Naive thymus-derived CD8-positive, alpha-beta T cell (primary cell): Measurements from ENCODE around the gene CHTF18. TPM values are rescaled to one million over a fixed set of nuclear protein-coding genes. Genes with fewer than 3 reads are reported as not detected.
A peak's percentile ranks its signal among the peaks of the same experiment; 100 is the strongest.

Experiments used
- ATAC-seq, 2 donors: fragments of 150-1000 bp; cut with Tn5 transposase in 1 of 2; sonication (Bioruptor Pico), chemical (Tn5 transposase) in 1 of 2; 1 replicate in 1 of 2; 2 replicates in 1 of 2; pipeline ENCODE4 v1.10.0; 2021; ENCODE audit warnings: mild to moderate bottlenecking in 2 of 2, moderate library complexity in 2 of 2
- POLR2A ChIA-PET: fragments of 350-600 bp; sonication (Branson Sonifier 250); formaldehyde crosslinking; loops from one replicate; lab custom pipeline; 2021; ENCODE audit warnings: antibody characterized with exemption; lab: Charles Lee
- DNase-seq, 10 donors: peaks; one replicate each; pipeline versions ENCODE4 v3.0.0 to v3.0.0-alpha.2; 2020 to 2022
- H3K27ac Mint-ChIP-seq, 10 donors: one replicate each; pipeline ENCODE4 v1.8.0; 2020 to 2022; ENCODE audit warnings: mild to moderate bottlenecking in 10 of 10, mixed read lengths in 10 of 10, moderate library complexity in 4 of 10, inconsistent platforms in 1 of 10
- H3K27me3 Mint-ChIP-seq, 5 donors: one replicate each; pipeline ENCODE4 v1.8.0; 2021 to 2022; ENCODE audit warnings: mixed read lengths in 5 of 5
- H3K36me3 Mint-ChIP-seq, 3 donors: one replicate each; pipeline ENCODE4 v1.8.0; 2020 to 2022; ENCODE audit warnings: mixed read lengths in 3 of 3, mild to moderate bottlenecking in 2 of 3, inconsistent platforms in 1 of 3
- H3K4me1 Mint-ChIP-seq, 4 donors: one replicate each; pipeline ENCODE4 v1.8.0; 2021 to 2022; ENCODE audit warnings: mixed read lengths in 4 of 4
- H3K4me3 Mint-ChIP-seq, 10 donors: one replicate each; pipeline ENCODE4 v1.8.0; 2020 to 2022; ENCODE audit warnings: mild to moderate bottlenecking in 10 of 10, mixed read lengths in 10 of 10, moderate library complexity in 6 of 10, inconsistent platforms in 1 of 10
- H3K9me3 Mint-ChIP-seq, 9 donors: one replicate each; pipeline ENCODE4 v1.8.0; 2020 to 2022; ENCODE audit warnings: mixed read lengths in 9 of 9, mild to moderate bottlenecking in 3 of 9, inconsistent platforms in 1 of 9, moderate library complexity in 1 of 9
- polyA plus RNA-seq, 3 donors: library from polyadenylated mRNA; unstranded; fragments of 300-500 nt; fragmentation: Illumina TruSeq; gene quantifications; one replicate each; pipeline ENCODE4 v1.2.3, GENCODE V29; 2021
- total RNA-seq, 8 experiments: library from RNA in 2 of 8; stranded (reverse) in 2 of 8; gene quantifications; one replicate each; pipeline ENCODE4 v1.2.3 and lab custom pipeline; 2021 to 2026

Gene CHTF18
- total and polyA plus RNA-seq, 5 experiments from 2014 or later: 3.5 to 54.3 (median 4.3) TPM

GRCh38 chr16:782258-782657, 6.2 kb upstream of the CHTF18 start:
- Mint-ChIP-seq H3K9me3 (peaks cover 0 to 1% (median 0%) of the 10 kb centered on the region in 9 donors), H3K27ac (no peak overlapping the region), H3K36me3 (peaks cover 0 to 4% (median 0%) of the 10 kb centered on the region in 3 donors), H3K27me3 (peaks cover 0 to 6% (median 3%) of the 10 kb centered on the region in 5 donors), H3K4me3 (no peak overlapping the region), H3K4me1 (peaks cover 0 to 13% (median 2%) of the 10 kb centered on the region in 4 donors)
- POLR2A ChIA-PET: no interaction called here
- DNase-seq (no peak), ATAC-seq (no peak)

GRCh38 chr16:782766-783403, 5.5 kb upstream of the CHTF18 start:
- H3K4me3 Mint-ChIP-seq: no peak overlapping the region
- DNase-seq: no peak
- H3K4me1 Mint-ChIP-seq: peaks cover 0 to 17% (median 5%) of the 10 kb centered on the region in 4 donors
- peaks cover 0 to 2% (median 0%) of the 10 kb centered on the region in 5 donors for H3K27me3 Mint-ChIP-seq
- no peak overlapping the region for H3K27ac Mint-ChIP-seq
- ATAC-seq: no peak
- no peaks in the 10 kb centered on the region for H3K9me3 Mint-ChIP-seq
- peaks cover 0 to 4% (median 0%) of the 10 kb centered on the region in 3 donors for H3K36me3 Mint-ChIP-seq
- POLR2A ChIA-PET: interaction anchor here (0.7 to 1.0 kb wide), 2 partner anchors 63 to 67 kb away, joined by 3 read pairs; no protein-coding TSS in a partner anchor

- no peak for ATAC-seq
- POLR2A ChIA-PET: interaction anchor here (0.7 to 2.8 kb wide), 3 partner anchors 64 to 68 kb away, joined by 3 to 8 read pairs (median 3); no protein-coding TSS in a partner anchor
Observed at GRCh38 chr16:783404-784161, 4.8 kb upstream of the CHTF18 start.

GRCh38 chr16:784431-784830, 4.0 kb upstream of the CHTF18 start:
- H3K4me1 Mint-ChIP-seq: peaks cover 0 to 17% (median 5%) of the 10 kb centered on the region in 4 donors
- ATAC-seq (no peak), DNase-seq (no peak)
- POLR2A ChIA-PET: interaction anchor here (0.6 to 2.8 kb wide), 4 partner anchors 30 to 71 kb away, joined by 3 to 10 read pairs (median 6); no protein-coding TSS in a partner anchor
- H3K9me3 Mint-ChIP-seq: no peaks in the 10 kb centered on the region
- H3K27me3 Mint-ChIP-seq: no peaks in the 10 kb centered on the region
- no peak overlapping the region for H3K4me3 Mint-ChIP-seq
- H3K36me3 Mint-ChIP-seq: peaks cover 0 to 4% (median 0%) of the 10 kb centered on the region in 3 donors
- H3K27ac Mint-ChIP-seq: peak overlapping the region in 1 of 10 donors; percentile 79

More at GRCh38 chr16:783404-784161, 4.8 kb upstream of the CHTF18 start:
- no peaks in the 10 kb centered on the region for H3K9me3 Mint-ChIP-seq
- H3K4me3 Mint-ChIP-seq: no peak overlapping the region
- peaks cover 0 to 17% (median 5%) of the 10 kb centered on the region in 4 donors for H3K4me1 Mint-ChIP-seq
- H3K27ac Mint-ChIP-seq: no peak overlapping the region
- H3K36me3 Mint-ChIP-seq: peaks cover 0 to 4% (median 0%) of the 10 kb centered on the region in 3 donors
- DNase-seq: no peak
- no peaks in the 10 kb centered on the region for H3K27me3 Mint-ChIP-seq

GRCh38 chr16:785563-786535, 2.6 kb upstream of the CHTF18 start:
- Mint-ChIP-seq H3K4me3 (peak overlapping the region; percentile 49 to 84 (median 64)), H3K4me1 (peaks cover 0 to 18% (median 5%) of the 10 kb centered on the region in 4 donors), H3K9me3 (no peaks in the 10 kb centered on the region), H3K27me3 (no peaks in the 10 kb centered on the region), H3K36me3 (peaks cover 0 to 4% (median 0%) of the 10 kb centered on the region in 3 donors), H3K27ac (peak overlapping the region in 3 of 10 donors; percentile 18 to 43 (median 41))
- DNase-seq: peak; percentile 53 to 80 (median 73)
- POLR2A ChIA-PET: interaction anchor here (1.0 to 2.8 kb wide), 7 partner anchors 58 to 102 kb away, joined by 3 to 10 read pairs (median 4); partner anchors contain the start of genes ANTKMT and JMJD8
- ATAC-seq: peak; percentile 17 to 22

- POLR2A ChIA-PET: interaction anchor here (0.9 to 2.5 kb wide), 5 partner anchors 58 to 93 kb away, joined by 3 to 21 read pairs (median 5); partner anchors contain the start of genes ANTKMT and METRN
- ATAC-seq: no peak
- H3K27me3 Mint-ChIP-seq: no peaks in the 10 kb centered on the region
- peaks cover 0 to 7% (median 0%) of the 10 kb centered on the region in 3 donors for H3K36me3 Mint-ChIP-seq
- H3K9me3 Mint-ChIP-seq: no peaks in the 10 kb centered on the region
- DNase-seq: no peak
- H3K4me1 Mint-ChIP-seq: peaks cover 0 to 18% (median 6%) of the 10 kb centered on the region in 4 donors
- peak overlapping the region; percentile 78 to 89 (median 84) for H3K4me3 Mint-ChIP-seq
- H3K27ac Mint-ChIP-seq: peak overlapping the region in 9 of 10 donors; percentile 44 to 86 (median 72)
Observed at GRCh38 chr16:787321-787966, 976 bp upstream of the CHTF18 start.

GRCh38 chr16:787978-788398, 432 bp upstream of the CHTF18 start, which contains the start of gene RPUSD1:
Gene RPUSD1, minus strand, starts transcription at chr16:788381. Its CDS starts 644 bp downstream, at chr16:787737.
- no peaks in the 10 kb centered on the region for H3K9me3 Mint-ChIP-seq
- no peak for DNase-seq

GRCh38 chr16:789191-789850, 901 bp downstream of the CHTF18 start:
- POLR2A ChIA-PET: interaction anchor here (0.6 to 2.0 kb wide), 6 partner anchors 18 to 546 kb away, joined by 3 to 9 read pairs (median 4); partner anchors contain the start of gene METRN
- H3K4me1 Mint-ChIP-seq: peaks cover 0 to 18% (median 6%) of the 10 kb centered on the region in 4 donors
- DNase-seq: no peak
- H3K4me3 Mint-ChIP-seq: peak overlapping the region in 2 of 10 donors; percentile 50 to 78
- ATAC-seq: no peak
- peaks cover 0 to 7% (median 0%) of the 10 kb centered on the region in 3 donors for H3K36me3 Mint-ChIP-seq
- H3K9me3 Mint-ChIP-seq: no peaks in the 10 kb centered on the region
- peak overlapping the region in 1 of 10 donors; percentile 24 for H3K27ac Mint-ChIP-seq
- no peaks in the 10 kb centered on the region for H3K27me3 Mint-ChIP-seq

More at GRCh38 chr16:787978-788398, 432 bp upstream of the CHTF18 start, which contains the start of gene RPUSD1:
- peaks cover 0 to 18% (median 6%) of the 10 kb centered on the region in 4 donors for H3K4me1 Mint-ChIP-seq
- peak; percentile 14 to 38 for ATAC-seq
- H3K4me3 Mint-ChIP-seq: peak within 1 kb of the TSS; percentile 78 to 89 (median 84)
- POLR2A ChIA-PET: interaction anchor here (0.9 to 2.5 kb wide), 7 partner anchors 58 to 193 kb away, joined by 3 to 21 read pairs (median 5); partner anchors contain the start of genes ANTKMT, METRN and SOX8
- no peaks in the 10 kb centered on the region for H3K27me3 Mint-ChIP-seq
- peaks cover 0 to 7% (median 0%) of the 10 kb centered on the region in 3 donors for H3K36me3 Mint-ChIP-seq
- peak within 1 kb of the TSS in 9 of 10 donors; percentile 44 to 86 (median 72) for H3K27ac Mint-ChIP-seq

- Mint-ChIP-seq H3K4me1 (peaks cover 0 to 15% (median 6%) of the 10 kb centered on the region in 4 donors), H3K27ac (no peak overlapping the region), H3K27me3 (no peaks in the 10 kb centered on the region), H3K36me3 (peaks cover 0 to 7% (median 0%) of the 10 kb centered on the region in 3 donors), H3K9me3 (no peaks in the 10 kb centered on the region), H3K4me3 (peak overlapping the region in 8 of 10 donors; percentile 39 to 82 (median 60))
- DNase-seq: no peak
- POLR2A ChIA-PET: interaction anchor here (0.6 to 1.4 kb wide), 3 partner anchors 17 to 547 kb away, joined by 3 to 4 read pairs (median 4); no protein-coding TSS in a partner anchor
- no peak for ATAC-seq
Observed at GRCh38 chr16:790086-790485, 1.7 kb downstream of the CHTF18 start.

- peaks cover 0 to 15% (median 7%) of the 10 kb centered on the region in 4 donors for H3K4me1 Mint-ChIP-seq
- H3K4me3 Mint-ChIP-seq: peak overlapping the region in 1 of 10 donors; percentile 20
- peaks cover 0 to 7% (median 0%) of the 10 kb centered on the region in 3 donors for H3K36me3 Mint-ChIP-seq
- H3K9me3 Mint-ChIP-seq: no peaks in the 10 kb centered on the region
- ATAC-seq (no peak), DNase-seq (no peak)
- no peaks in the 10 kb centered on the region for H3K27me3 Mint-ChIP-seq
- POLR2A ChIA-PET: no interaction called here
- H3K27ac Mint-ChIP-seq: no peak overlapping the region
Observed at GRCh38 chr16:791131-791530, 2.7 kb downstream of the CHTF18 start.
